ENCODE measurements around the gene PGAP1.

Gene PGAP1

DNA sequence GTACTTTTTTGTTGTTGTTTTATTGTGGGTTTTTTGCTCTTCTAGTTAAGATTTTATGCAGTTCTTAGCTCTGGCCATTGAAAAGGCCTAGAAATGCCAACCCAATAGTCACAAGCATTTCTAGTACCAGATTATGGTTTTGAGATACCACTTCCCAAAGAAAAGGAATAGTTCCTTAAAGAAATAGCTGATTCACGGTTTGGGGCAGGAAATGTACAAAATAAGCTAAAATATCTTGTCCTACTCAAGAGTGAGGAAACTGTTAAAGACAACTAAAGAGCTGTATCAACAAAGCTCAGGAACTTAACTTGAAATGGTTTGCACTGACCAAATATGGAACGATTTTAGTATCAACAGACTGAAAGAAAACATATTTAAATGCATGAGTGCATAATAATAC, 35.4 kb downstream of the PGAP1 start:
- DNase-seq (ENCODE audit: low read depth) = no peak

- DNase-seq (ENCODE audit: low read depth) = no peak
These were observed 39.1 kb downstream of the PGAP1 start for GRCh38 chr2:196887431-196887830.

- DNase-seq (ENCODE audit: low read depth) = no peak
These were observed 42.1 kb downstream of the PGAP1 start for GRCh38 chr2:196884368-196884767.

DNA sequence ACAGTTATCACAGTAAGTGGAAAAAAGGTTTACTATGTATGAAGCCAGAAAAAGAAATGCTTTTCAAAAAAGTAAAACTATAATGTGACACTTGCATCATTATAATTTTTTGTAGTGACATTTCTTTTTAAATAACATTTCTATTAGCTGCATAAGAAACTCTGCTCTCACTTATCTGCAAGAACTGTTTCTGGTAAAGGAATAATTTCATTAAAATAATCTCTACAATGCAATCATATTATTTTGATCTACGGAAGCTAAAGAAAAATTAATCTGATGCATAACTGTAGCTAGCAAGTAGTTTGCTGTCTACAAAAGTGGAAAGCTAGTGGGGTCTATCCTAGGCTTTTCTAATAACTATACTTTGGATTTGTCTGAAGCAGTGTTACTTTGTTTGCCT, 50.1 kb downstream of the PGAP1 start:
- no peak for DNase-seq (ENCODE audit: low read depth)

GRCh38 chr2:196875414-196875813, 51.1 kb downstream of the PGAP1 start:
- DNase-seq (ENCODE audit: low read depth) = no peak

- no peak for DNase-seq (ENCODE audit: low read depth)
These were observed 53.0 kb downstream of the PGAP1 start for GRCh38 chr2:196873511-196873910.

- no peak for DNase-seq (ENCODE audit: low read depth)
These were observed 71.9 kb downstream of the PGAP1 start for GRCh38 chr2:196854629-196855028.

GRCh38 chr2:196853301-196854087, 73.0 kb downstream of the PGAP1 start:
- DNase-seq (ENCODE audit: low read depth) = no peak

DNA sequence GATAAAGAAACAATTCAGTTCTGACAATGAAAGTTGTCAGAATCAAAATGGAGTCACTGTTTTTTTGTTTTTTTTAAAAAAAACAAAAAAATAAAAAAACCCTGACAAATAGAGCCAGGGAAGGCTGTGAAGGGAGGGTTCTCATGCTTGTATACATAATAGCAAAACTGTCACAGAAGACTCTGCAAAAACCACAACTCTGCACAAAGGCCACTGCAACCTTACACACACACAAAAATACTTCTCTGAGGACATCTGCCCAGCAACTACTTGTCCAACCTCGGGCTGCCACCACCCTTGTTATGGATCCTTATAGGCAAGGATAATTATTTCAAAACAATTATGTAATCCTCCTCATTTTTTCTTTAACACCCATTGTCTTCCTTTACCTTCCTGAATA, 75.4 kb downstream of the PGAP1 start:
- DNase-seq (ENCODE audit: low read depth) = no peak

DNA sequence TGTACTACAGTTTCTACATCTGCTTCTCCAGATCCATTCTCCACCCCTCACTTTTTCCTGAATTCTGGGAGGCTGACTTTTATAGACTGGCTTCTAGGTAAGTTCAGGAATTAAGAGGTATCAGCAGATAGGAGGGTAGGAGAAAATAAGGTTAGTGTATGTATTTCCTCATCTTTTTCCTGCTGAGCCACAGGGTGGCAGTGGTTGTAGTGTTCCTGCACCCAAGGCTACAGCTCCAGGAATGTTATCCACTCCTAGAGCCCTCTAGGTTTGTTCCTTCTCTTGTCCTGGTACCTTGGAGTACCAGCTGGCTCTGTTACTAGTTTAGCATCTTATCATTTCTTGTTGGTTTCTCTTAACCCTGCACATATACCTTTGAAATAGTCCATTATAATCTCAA, 76.6 kb downstream of the PGAP1 start:
- DNase-seq (ENCODE audit: low read depth) = no peak

DNA sequence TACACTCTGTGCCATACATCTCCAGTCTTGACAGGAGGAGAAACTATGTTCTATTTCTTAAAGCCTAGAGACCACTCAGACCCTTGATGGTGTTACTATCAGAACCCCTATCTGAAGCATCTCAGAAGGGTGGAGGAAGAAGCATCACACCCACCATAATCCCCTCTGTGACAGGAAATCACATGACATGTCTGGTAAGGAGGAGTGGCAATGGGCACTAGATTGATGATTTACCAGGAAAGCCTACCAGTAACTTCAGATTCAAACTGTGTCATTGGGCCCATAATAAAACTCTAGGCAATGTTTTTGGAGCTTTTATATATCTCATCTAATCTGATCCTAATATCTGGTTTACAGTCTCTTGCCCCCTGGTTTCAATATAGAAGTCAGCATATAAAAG, 80.2 kb downstream of the PGAP1 start:
- no peak for DNase-seq (ENCODE audit: low read depth)

- DNase-seq (ENCODE audit: low read depth) = no peak
These were observed 81.1 kb downstream of the PGAP1 start for GRCh38 chr2:196845371-196845770.

GRCh38 chr2:196840171-196840570, 86.3 kb downstream of the PGAP1 start:
- DNase-seq (ENCODE audit: low read depth) = no peak

- no peak for DNase-seq (ENCODE audit: low read depth)
These were observed 86.9 kb downstream of the PGAP1 start for GRCh38 chr2:196839574-196839973.

DNA sequence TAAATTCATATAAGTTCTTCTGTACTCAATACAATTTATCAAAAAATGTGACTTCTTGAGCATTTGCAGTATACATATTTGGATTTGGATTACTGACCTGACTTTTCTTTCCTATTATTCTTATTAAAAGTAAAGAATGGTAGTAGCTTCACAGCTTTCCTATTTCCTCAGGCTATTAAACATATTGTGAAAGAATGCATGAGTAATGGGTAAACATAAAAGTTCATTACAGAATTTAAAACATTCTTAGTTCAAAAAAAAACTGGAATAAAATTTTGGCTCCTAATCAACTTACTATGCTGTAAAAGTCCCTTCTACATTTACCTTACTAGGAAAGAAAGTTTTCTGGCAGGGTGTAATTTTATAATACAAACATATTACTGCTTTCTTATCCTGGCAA, 90.1 kb downstream of the PGAP1 start:
- no peak for DNase-seq (ENCODE audit: low read depth)

GRCh38 chr2:196830701-196831100, 95.8 kb downstream of the PGAP1 start:
- no peak for DNase-seq (ENCODE audit: low read depth)

- DNase-seq (ENCODE audit: low read depth) = no peak
These were observed 99.2 kb downstream of the PGAP1 start for GRCh38 chr2:196827356-196827755.

DNA sequence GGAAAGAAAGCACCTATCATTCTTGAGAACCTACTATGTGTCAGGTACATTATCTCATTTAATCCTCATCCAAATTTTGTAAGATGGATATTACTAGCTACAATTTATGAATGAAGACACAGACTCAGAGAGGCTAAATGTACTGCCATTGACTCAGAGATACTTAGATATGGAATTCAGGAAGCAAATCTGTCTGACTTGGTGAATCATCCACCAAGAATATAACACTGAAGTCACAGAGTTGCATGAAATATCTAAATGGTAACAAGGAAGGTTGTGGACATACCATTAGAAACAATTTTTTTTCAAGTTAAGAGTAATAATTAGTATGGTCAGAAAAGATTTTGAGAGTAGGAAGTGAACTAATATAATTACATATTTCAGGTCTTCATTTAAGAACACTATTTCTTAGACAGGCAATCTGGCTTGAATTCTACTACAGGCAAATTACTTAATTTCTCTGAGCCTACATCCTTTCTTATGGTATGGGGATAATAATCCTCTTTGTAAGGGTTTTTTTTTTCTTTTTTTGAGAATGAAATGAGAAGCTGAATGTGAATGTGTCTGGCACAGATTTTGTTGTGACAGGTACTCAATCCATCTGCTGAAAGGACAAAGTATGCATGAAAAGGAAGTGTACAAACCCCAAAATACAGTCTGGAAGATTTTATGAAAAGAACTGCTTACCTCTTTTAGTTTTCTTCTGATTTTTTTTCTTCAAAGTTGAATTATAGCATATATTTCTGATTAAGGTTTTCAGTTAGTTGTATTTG, 102.6 kb downstream of the PGAP1 start:
- no peak for DNase-seq (ENCODE audit: low read depth)

DNA sequence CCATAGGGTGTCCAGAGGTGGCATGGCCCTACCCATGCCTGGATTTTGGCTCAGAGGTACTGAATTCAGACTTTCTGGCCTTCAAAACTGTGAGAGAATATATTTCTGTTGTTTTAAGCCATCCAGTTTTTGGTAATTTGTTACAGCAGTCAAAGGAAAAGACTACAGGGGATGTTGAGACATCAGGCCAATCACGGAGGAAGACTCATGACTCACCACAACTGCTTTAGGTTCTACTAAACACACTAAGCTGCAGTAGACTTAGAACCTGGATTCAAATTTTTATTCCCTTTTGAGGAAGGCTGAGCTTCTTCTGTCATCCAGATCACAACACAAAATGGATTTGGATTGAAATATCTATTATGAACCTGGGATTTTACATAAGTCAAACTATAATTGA, 105.3 kb downstream of the PGAP1 start:
- DNase-seq (ENCODE audit: low read depth) = no peak

DNA sequence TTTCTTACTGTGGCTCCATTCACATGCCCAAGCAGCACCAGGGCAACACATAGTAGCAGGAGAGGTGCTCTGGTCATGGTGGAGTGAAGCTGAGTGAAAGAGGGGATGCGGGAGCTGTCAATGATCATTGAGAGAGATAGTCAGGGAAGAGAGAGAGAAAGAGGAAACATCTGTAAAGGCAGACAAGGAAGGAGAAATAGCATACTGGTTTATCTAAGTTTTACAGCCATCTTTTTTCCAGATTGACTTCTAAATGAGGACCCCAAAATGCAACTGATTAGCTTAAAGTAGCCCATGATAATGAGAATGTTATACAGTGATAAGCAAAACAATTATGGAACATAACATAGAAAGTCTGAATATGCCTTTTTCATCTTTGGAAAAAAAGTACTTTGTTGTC, 117.2 kb downstream of the PGAP1 start, which contains the start of gene C2orf66:
Gene C2orf66 (minus strand): TSS at position 96 of the 400 bp plus-strand sequence. CDS start 19 bp downstream, at position 77.
- no peak for DNase-seq (ENCODE audit: low read depth)

- DNase-seq (ENCODE audit: low read depth) = no peak
These were observed 118.3 kb downstream of the PGAP1 start for GRCh38 chr2:196808083-196808665.

- DNase-seq (ENCODE audit: low read depth) = no peak
These were observed 122.1 kb downstream of the PGAP1 start for GRCh38 chr2:196804381-196804780.

DNA sequence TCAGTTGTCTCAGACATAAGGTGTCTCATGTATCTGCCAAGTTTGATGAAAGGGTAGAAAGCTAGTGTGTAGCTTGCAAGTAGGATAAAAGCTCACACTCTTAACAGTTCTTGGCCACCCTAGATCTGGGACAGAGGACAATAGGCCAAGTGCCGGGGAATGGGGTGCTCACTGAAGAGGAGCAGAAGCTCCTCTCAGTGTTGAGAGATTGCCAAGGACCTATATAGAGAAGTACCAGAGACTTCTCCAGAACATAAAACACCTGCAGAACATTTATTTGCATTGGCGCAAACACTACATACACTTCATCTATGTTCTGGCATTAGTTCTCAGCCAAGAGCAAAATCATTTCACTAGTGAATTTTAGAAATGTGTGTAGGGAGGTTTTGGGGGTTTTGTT, 124.1 kb downstream of the PGAP1 start:
- no peak for DNase-seq (ENCODE audit: low read depth)

Data from activated T-cell treated with anti-CD3 and anti-CD28 coated beads for 1 hour (primary cell).